Measurements from ENCODE around the gene STARD6.
"Not testable (repeated sequence)": the region's sequence is repeated elsewhere in the genome, so short reads cannot be mapped to it uniquely, and the experiment has no call there.

STARD6 gene

GRCh38 chr18:54298991-54299390 is 58.7 kb downstream of the STARD6 start:
- not testable (repeated sequence) for H3K9me3 ChIP-seq (ENCODE audit: control insufficient read depth, insufficient read depth, low read length); DNase-seq (ENCODE audit: low read depth, low spot score); H3K27me3 ChIP-seq (ENCODE audit: control insufficient read depth, insufficient read depth, low read length); H3K4me3 ChIP-seq (ENCODE audit: low read length); H3K4me1 ChIP-seq (ENCODE audit: control insufficient read depth, insufficient read depth, low read length); H3K36me3 ChIP-seq (ENCODE audit: control insufficient read depth, insufficient read depth, low read length); H3K27ac ChIP-seq (ENCODE audit: low read length)
- no CpG with 5 or more reads among the region's 8 CpGs for WGBS (ENCODE audit: insufficient coverage, insufficient read length)

GRCh38 chr18:54296062-54296461 is 61.6 kb downstream of the STARD6 start:
- Histone ChIP-seq H3K4me1 (ENCODE audit: control insufficient read depth, insufficient read depth, low read length) (no peaks in the 10 kb centered on the region), H3K27ac (ENCODE audit: low read length) (no peak overlapping the region), H3K9me3 (ENCODE audit: control insufficient read depth, insufficient read depth, low read length) (no peaks in the 10 kb centered on the region), H3K4me3 (ENCODE audit: low read length) (no peak overlapping the region), H3K27me3 (ENCODE audit: control insufficient read depth, insufficient read depth, low read length) (no peaks in the 10 kb centered on the region), H3K36me3 (ENCODE audit: control insufficient read depth, insufficient read depth, low read length) (no peaks in the 10 kb centered on the region; the same call in 1 of the 2 replicates)
- no peak for DNase-seq (ENCODE audit: low read depth, low spot score)
- WGBS (ENCODE audit: insufficient coverage, insufficient read length) = no CpG with 5 or more reads among the region's 2 CpGs

- Histone ChIP-seq H3K4me1 (ENCODE audit: control insufficient read depth, insufficient read depth, low read length) (no peaks in the 10 kb centered on the region), H3K27me3 (ENCODE audit: control insufficient read depth, insufficient read depth, low read length) (no peaks in the 10 kb centered on the region), H3K9me3 (ENCODE audit: control insufficient read depth, insufficient read depth, low read length) (no peaks in the 10 kb centered on the region), H3K4me3 (ENCODE audit: low read length) (no peak overlapping the region), H3K36me3 (ENCODE audit: control insufficient read depth, insufficient read depth, low read length) (no peaks in the 10 kb centered on the region; the same call in 1 of the 2 replicates), H3K27ac (ENCODE audit: low read length) (no peak overlapping the region)
- no peak for DNase-seq (ENCODE audit: low read depth, low spot score)
- no CpG with 5 or more reads among the region's 4 CpGs for WGBS (ENCODE audit: insufficient coverage, insufficient read length)
Observed at GRCh38 chr18:54294274-54294673, 63.4 kb downstream of the STARD6 start.

- DNase-seq (ENCODE audit: low read depth, low spot score) = no peak
- Histone ChIP-seq H3K4me1 (ENCODE audit: control insufficient read depth, insufficient read depth, low read length) (no peaks in the 10 kb centered on the region), H3K27ac (ENCODE audit: low read length) (no peak overlapping the region), H3K9me3 (ENCODE audit: control insufficient read depth, insufficient read depth, low read length) (no peaks in the 10 kb centered on the region), H3K27me3 (ENCODE audit: control insufficient read depth, insufficient read depth, low read length) (no peaks in the 10 kb centered on the region), H3K4me3 (ENCODE audit: low read length) (no peak overlapping the region), H3K36me3 (ENCODE audit: control insufficient read depth, insufficient read depth, low read length) (peaks cover 4% of the 10 kb centered on the region; the same call in 1 of the 2 replicates)
- no CpG with 5 or more reads among the region's 8 CpGs for WGBS (ENCODE audit: insufficient coverage, insufficient read length)
Observed at GRCh38 chr18:54284981-54285785, 72.5 kb downstream of the STARD6 start.

GRCh38 chr18:54284535-54284934 is 73.1 kb downstream of the STARD6 start:
- Histone ChIP-seq H3K9me3 (ENCODE audit: control insufficient read depth, insufficient read depth, low read length) (no peaks in the 10 kb centered on the region), H3K27ac (ENCODE audit: low read length) (no peak overlapping the region), H3K27me3 (ENCODE audit: control insufficient read depth, insufficient read depth, low read length) (no peaks in the 10 kb centered on the region), H3K4me1 (ENCODE audit: control insufficient read depth, insufficient read depth, low read length) (no peaks in the 10 kb centered on the region), H3K36me3 (ENCODE audit: control insufficient read depth, insufficient read depth, low read length) (peaks cover 4% of the 10 kb centered on the region; the same call in 1 of the 2 replicates), H3K4me3 (ENCODE audit: low read length) (no peak overlapping the region)
- no peak for DNase-seq (ENCODE audit: low read depth, low spot score)
- no CpG with 5 or more reads among the region's 3 CpGs for WGBS (ENCODE audit: insufficient coverage, insufficient read length)

- H3K9me3 ChIP-seq (ENCODE audit: control insufficient read depth, insufficient read depth, low read length) = no peaks in the 10 kb centered on the region
- peaks cover 2% of the 10 kb centered on the region; the same call in 1 of the 2 replicates for H3K36me3 ChIP-seq (ENCODE audit: control insufficient read depth, insufficient read depth, low read length)
- H3K4me1 ChIP-seq (ENCODE audit: control insufficient read depth, insufficient read depth, low read length) = no peaks in the 10 kb centered on the region
- DNase-seq (ENCODE audit: low read depth, low spot score) = no peak
- H3K27ac ChIP-seq (ENCODE audit: low read length) = no peak overlapping the region
- no peaks in the 10 kb centered on the region for H3K27me3 ChIP-seq (ENCODE audit: control insufficient read depth, insufficient read depth, low read length)
- no peak overlapping the region for H3K4me3 ChIP-seq (ENCODE audit: low read length)
Observed at GRCh38 chr18:54280220-54280569, 77.5 kb downstream of the STARD6 start.

- no peak overlapping the region for H3K27ac ChIP-seq (ENCODE audit: low read length)
- DNase-seq (ENCODE audit: low read depth, low spot score) = no peak
- H3K36me3 ChIP-seq (ENCODE audit: control insufficient read depth, insufficient read depth, low read length) = no peaks in the 10 kb centered on the region; the same call in 1 of the 2 replicates
Observed at GRCh38 chr18:54279477-54280219, 78.0 kb downstream of the STARD6 start.

GRCh38 chr18:54278615-54279014 is 79.0 kb downstream of the STARD6 start:
- no CpG with 5 or more reads among the region's 1 CpG for WGBS (ENCODE audit: insufficient coverage, insufficient read length)
- H3K27me3 ChIP-seq (ENCODE audit: control insufficient read depth, insufficient read depth, low read length) = no peaks in the 10 kb centered on the region
- no peak for DNase-seq (ENCODE audit: low read depth, low spot score)

More at GRCh38 chr18:54279477-54280219, 78.0 kb downstream of the STARD6 start:
- Histone ChIP-seq H3K4me3 (ENCODE audit: low read length) (no peak overlapping the region), H3K4me1 (ENCODE audit: control insufficient read depth, insufficient read depth, low read length) (no peaks in the 10 kb centered on the region), H3K27me3 (ENCODE audit: control insufficient read depth, insufficient read depth, low read length) (no peaks in the 10 kb centered on the region), H3K9me3 (ENCODE audit: control insufficient read depth, insufficient read depth, low read length) (no peaks in the 10 kb centered on the region)
- WGBS (ENCODE audit: insufficient coverage, insufficient read length) = no CpG with 5 or more reads among the region's 5 CpGs

GRCh38 chr18:54277899-54278298 is 79.8 kb downstream of the STARD6 start:
- H3K36me3 ChIP-seq (ENCODE audit: control insufficient read depth, insufficient read depth, low read length) = no peaks in the 10 kb centered on the region; the same call in 1 of the 2 replicates
- no peak for DNase-seq (ENCODE audit: low read depth, low spot score)
- WGBS (ENCODE audit: insufficient coverage, insufficient read length) = no CpG with 5 or more reads among the region's 3 CpGs

More at GRCh38 chr18:54278615-54279014, 79.0 kb downstream of the STARD6 start:
- no peaks in the 10 kb centered on the region for H3K4me1 ChIP-seq (ENCODE audit: control insufficient read depth, insufficient read depth, low read length)
- no peaks in the 10 kb centered on the region for H3K9me3 ChIP-seq (ENCODE audit: control insufficient read depth, insufficient read depth, low read length)
- H3K27ac ChIP-seq (ENCODE audit: low read length) = no peak overlapping the region
- H3K4me3 ChIP-seq (ENCODE audit: low read length) = no peak overlapping the region
- H3K36me3 ChIP-seq (ENCODE audit: control insufficient read depth, insufficient read depth, low read length) = no peaks in the 10 kb centered on the region; the same call in 1 of the 2 replicates

More at GRCh38 chr18:54277899-54278298, 79.8 kb downstream of the STARD6 start:
- Histone ChIP-seq H3K4me3 (ENCODE audit: low read length) (no peak overlapping the region), H3K27me3 (ENCODE audit: control insufficient read depth, insufficient read depth, low read length) (no peaks in the 10 kb centered on the region), H3K4me1 (ENCODE audit: control insufficient read depth, insufficient read depth, low read length) (no peaks in the 10 kb centered on the region), H3K27ac (ENCODE audit: low read length) (no peak overlapping the region), H3K9me3 (ENCODE audit: control insufficient read depth, insufficient read depth, low read length) (no peaks in the 10 kb centered on the region)
